MM.1S (cell line): ENCODE data around the gene BNIP3.

Experiments
- CTCF ChIP-seq: fragments of 300-600 bp; sonication (generic); IDR thresholded peaks from 2 replicates; pipeline ENCODE4 v1.5.1; 2016; ENCODE audit warnings: antibody characterized with exemption, low read length, mixed read lengths
- EZH2phosphoT487 ChIP-seq: fragments of 300-600 bp; sonication (generic); IDR thresholded peaks from 2 replicates; pipeline ENCODE4 v1.6.1; 2018; ENCODE audit warnings: antibody characterized with exemption, low read length

- TF ChIP-seq CTCF (no peak), EZH2phosphoT487 (no peak)
Measured at GRCh38 chr10:131944412-131944811, 37.3 kb downstream of the BNIP3 start.
